DND-41 (cell line): Measurements from ENCODE around the gene THUMPD1.
"Not testable (repeated sequence)": the region's sequence is repeated elsewhere in the genome, so short reads cannot be mapped to it uniquely, and the experiment has no call there.

Source experiments
- ATAC-seq: fragments of 200-7000 bp; cut with Tn5 transposase; 3 replicates; pipeline ENCODE4 v1.9.1; 2021; ENCODE audit warnings: low read depth; ENCODE audit not compliant: insufficient read depth
- DNase-seq: peaks from one replicate; pipeline ENCODE4 v3.0.0-alpha.2; 2020
- H2AFZ ChIP-seq: 2 replicates; pipeline ENCODE4 v1.6.0; 2012; ENCODE audit warnings: low read depth, low read length
- H3K27ac ChIP-seq: 2 replicates; pipeline ENCODE4 v1.5.1; 2012; ENCODE audit warnings: low read length, inconsistent platforms
- H3K27me3 ChIP-seq: fragments of 200-600 bp; sonication (generic); 2 replicates; pipeline ENCODE4 v1.6.0; 2012; ENCODE audit warnings: low read length, mild to moderate bottlenecking, inconsistent platforms; ENCODE audit not compliant: insufficient read depth, poor library complexity
- H3K36me3 ChIP-seq: 2 replicates; pipeline ENCODE4 v1.5.1; 2012; ENCODE audit warnings: low read length, inconsistent platforms; ENCODE audit not compliant: insufficient read depth
- H3K4me1 ChIP-seq: 2 replicates; pipeline ENCODE4 v1.5.1; 2012; ENCODE audit warnings: mild to moderate bottlenecking, low read length; ENCODE audit not compliant: insufficient read depth
- H3K4me2 ChIP-seq: 2 replicates; pipeline ENCODE4 v1.6.0; 2012; ENCODE audit warnings: mild to moderate bottlenecking, moderate library complexity, low read length, inconsistent platforms; ENCODE audit not compliant: insufficient read depth
- H3K4me3 ChIP-seq, 2 experiments: fragments of 200-600 bp in 1 of 2; shearing (Covaris generic) in 1 of 2; 2 replicates each; pipeline ENCODE4 v1.5.1; 2012 to 2016; ENCODE audit warnings: inconsistent platforms in 2 of 2, low read length in 2 of 2, mild to moderate bottlenecking in 2 of 2, low read depth in 1 of 2, moderate library complexity in 1 of 2
- H3K79me2 ChIP-seq: 2 replicates; pipeline ENCODE4 v1.6.0; 2012; ENCODE audit warnings: low read length, inconsistent platforms; ENCODE audit not compliant: insufficient read depth
- H3K9ac ChIP-seq: 2 replicates; pipeline ENCODE4 v1.6.0; 2012; ENCODE audit warnings: low read depth, mild to moderate bottlenecking, inconsistent platforms, low read length, moderate library complexity
- H3K9me3 ChIP-seq: 2 replicates; pipeline ENCODE4 v1.5.1; 2012; ENCODE audit warnings: low read length, moderate library complexity, mild to moderate bottlenecking, inconsistent platforms; ENCODE audit not compliant: insufficient read depth, severe bottlenecking
- H4K20me1 ChIP-seq: 2 replicates; pipeline ENCODE4 v1.6.0; 2012; ENCODE audit warnings: low read length; ENCODE audit not compliant: insufficient read depth
- CTCF ChIP-seq: IDR thresholded peaks from 2 replicates; pipeline ENCODE4 v1.5.1; 2012; ENCODE audit warnings: borderline replicate concordance, low read length, moderate library complexity, mild to moderate bottlenecking; ENCODE audit not compliant: poor library complexity, severe bottlenecking; ENCODE audit errors: extremely low read depth
- EZH2 ChIP-seq: IDR thresholded peaks from 3 replicates; pipeline ENCODE4 v1.6.1; 2012; ENCODE audit warnings: borderline replicate concordance, low read depth, mild to moderate bottlenecking, moderate library complexity, low read length, inconsistent platforms; ENCODE audit not compliant: severe bottlenecking

THUMPD1 gene

GRCh38 chr16:20729141-20729540, 12.5 kb downstream of the THUMPD1 start:
- no peak for TF ChIP-seq CTCF
- TF ChIP-seq EZH2, result no peak

GRCh38 chr16:20727181-20727580, 14.4 kb downstream of the THUMPD1 start:
- ATAC-seq, result no peak
- no peak overlapping the region for H3K27ac ChIP-seq
- H3K4me2 ChIP-seq, result no peak overlapping the region
- TF ChIP-seq EZH2, result no peak
- TF ChIP-seq CTCF, result no peak
- DNase-seq, result no peak
- H3K9ac ChIP-seq, result no peak overlapping the region
- no peaks in the 10 kb centered on the region for H4K20me1 ChIP-seq
- H3K9me3 ChIP-seq, result no peaks in the 10 kb centered on the region
- no peaks in the 10 kb centered on the region for H3K27me3 ChIP-seq
- H3K4me1 ChIP-seq, result no peaks in the 10 kb centered on the region
- H3K36me3 ChIP-seq, result no peaks in the 10 kb centered on the region; the same call in 1 of the 2 replicates
- H3K4me3 ChIP-seq, result no peak overlapping the region
- H2AFZ ChIP-seq, result no peak overlapping the region
- no peaks in the 10 kb centered on the region for H3K79me2 ChIP-seq

More at GRCh38 chr16:20729141-20729540, 12.5 kb downstream of the THUMPD1 start:
- Histone ChIP-seq H3K27ac (no peak overlapping the region), H2AFZ (no peak overlapping the region), H3K4me1 (no peaks in the 10 kb centered on the region), H4K20me1 (no peaks in the 10 kb centered on the region), H3K9me3 (no peaks in the 10 kb centered on the region), H3K4me2 (no peak overlapping the region), H3K79me2 (no peaks in the 10 kb centered on the region), H3K9ac (no peak overlapping the region), H3K4me3 (no peak overlapping the region), H3K27me3 (no peaks in the 10 kb centered on the region), H3K36me3 (peaks cover 1% of the 10 kb centered on the region; the same call in 1 of the 2 replicates)
- DNase-seq (no peak), ATAC-seq (no peak)

- Histone ChIP-seq H3K79me2 (no peaks in the 10 kb centered on the region), H3K9ac (no peak overlapping the region), H3K27me3 (no peaks in the 10 kb centered on the region), H3K9me3 (no peaks in the 10 kb centered on the region), H3K4me3 (no peak overlapping the region), H3K36me3 (no peaks in the 10 kb centered on the region; the same call in 1 of the 2 replicates), H3K4me2 (no peak overlapping the region), H4K20me1 (no peaks in the 10 kb centered on the region), H2AFZ (no peak overlapping the region), H3K4me1 (no peaks in the 10 kb centered on the region), H3K27ac (no peak overlapping the region)
- ATAC-seq (no peak), DNase-seq (no peak)
- TF ChIP-seq CTCF (no peak), EZH2 (no peak)
These were observed 15.0 kb downstream of the THUMPD1 start for GRCh38 chr16:20726661-20727060.

- no peak for DNase-seq
- Histone ChIP-seq H3K4me2 (no peak overlapping the region), H3K27me3 (no peaks in the 10 kb centered on the region), H3K79me2 (no peaks in the 10 kb centered on the region), H3K4me1 (no peaks in the 10 kb centered on the region), H3K9ac (no peak overlapping the region), H3K9me3 (no peaks in the 10 kb centered on the region), H3K27ac (no peak overlapping the region), H4K20me1 (no peaks in the 10 kb centered on the region), H3K36me3 (no peaks in the 10 kb centered on the region), H3K4me3 (no peak overlapping the region), H2AFZ (no peak overlapping the region)
- ATAC-seq, result no peak
- TF ChIP-seq CTCF (no peak), EZH2 (no peak)
These were observed 21.4 kb downstream of the THUMPD1 start for GRCh38 chr16:20720251-20720650.

- H3K36me3 ChIP-seq, H3K4me3 ChIP-seq, H3K4me1 ChIP-seq, H3K27me3 ChIP-seq, H4K20me1 ChIP-seq, H3K79me2 ChIP-seq, H3K9ac ChIP-seq, H3K4me2 ChIP-seq, H3K27ac ChIP-seq, H3K9me3 ChIP-seq, ATAC-seq, H2AFZ ChIP-seq, DNase-seq: not testable (repeated sequence)
These were observed 23.9 kb downstream of the THUMPD1 start for GRCh38 chr16:20717718-20718117.
